PC-3 (cell line): Measurements from ENCODE around the gene RCN1. TPM values are rescaled to one million over a fixed set of nuclear protein-coding genes. Genes with fewer than 3 reads are reported as not detected.

Source experiments
- ATAC-seq: fragments of 200-7000 bp; cut with Tn5 transposase; 2 replicates; pipeline ENCODE4 v1.9.1; 2020; ENCODE audit warnings: mild to moderate bottlenecking, moderate library complexity
- BruUV-seq: library from RNA; stranded (reverse); fragments of 400-500 nt; replicated peaks from 2 replicates; lab custom pipeline; 2021; lab: Mats Ljungman, UMichigan
- CTCF ChIA-PET: fragments of 300-600 bp; sonication (Branson Sonifier 250); formaldehyde crosslinking; loops from one replicate; lab custom pipeline; 2022; ENCODE audit warnings: antibody characterized with exemption; lab: Charles Lee
- POLR2A ChIA-PET: fragments of 300-600 bp; sonication (Branson Sonifier 250); formaldehyde crosslinking; loops from one replicate; lab custom pipeline; 2022; ENCODE audit warnings: antibody characterized with exemption; ENCODE audit not compliant: unreplicated experiment; lab: Charles Lee
- DNase-seq: peaks from one replicate; pipeline ENCODE4 v3.0.0-alpha.2; 2015
- H2AFZ ChIP-seq: fragments of 300-600 bp; sonication (generic); 2 replicates; pipeline ENCODE4 v1.6.0; 2016; ENCODE audit warnings: antibody characterized with exemption, low read length
- H3F3A ChIP-seq: fragments of 300-600 bp; sonication (generic); one replicate; pipeline ENCODE4 v1.6.0; 2017; ENCODE audit warnings: antibody characterized with exemption, low read length, control low read depth, mild to moderate bottlenecking; ENCODE audit not compliant: unreplicated experiment
- H3K27ac ChIP-seq: fragments of 300-600 bp; sonication (generic); 2 replicates; pipeline ENCODE4 v1.5.1; 2016; ENCODE audit warnings: mild to moderate bottlenecking, low read length
- H3K27me3 ChIP-seq: fragments of 300-600 bp; sonication (generic); 2 replicates; pipeline ENCODE4 v1.6.1; 2016; ENCODE audit warnings: low read length, mixed read lengths
- H3K36me3 ChIP-seq: fragments of 300-600 bp; sonication (generic); 2 replicates; pipeline ENCODE4 v1.6.1; 2016; ENCODE audit warnings: low read depth, mixed run types, low read length, mixed read lengths
- H3K4me1 ChIP-seq: fragments of 300-600 bp; sonication (generic); 2 replicates; pipeline ENCODE4 v1.5.1; 2016; ENCODE audit warnings: low read length; ENCODE audit not compliant: insufficient read depth
- H3K4me2 ChIP-seq: fragments of 300-600 bp; sonication (generic); 2 replicates; pipeline ENCODE4 v1.6.0; 2016; ENCODE audit warnings: low read length
- H3K4me3 ChIP-seq: fragments of 300-600 bp; sonication (generic); 2 replicates; pipeline ENCODE4 v1.5.1; 2016; ENCODE audit warnings: mild to moderate bottlenecking, low read length, mixed read lengths
- H3K79me2 ChIP-seq: fragments of 300-600 bp; sonication (generic); 2 replicates; pipeline ENCODE4 v1.6.1; 2017; ENCODE audit warnings: low read length, mixed read lengths
- H3K9ac ChIP-seq: fragments of 300-600 bp; sonication (generic); 2 replicates; pipeline ENCODE4 v1.6.0; 2016; ENCODE audit warnings: mild to moderate bottlenecking, low read length
- H3K9me2 ChIP-seq: fragments of 300-600 bp; sonication (generic); replicated peaks from 2 replicates; pipeline ENCODE4 v1.6.1; 2016; ENCODE audit warnings: mixed run types, low read length, mixed read lengths
- H3K9me3 ChIP-seq: fragments of 300-600 bp; sonication (generic); 2 replicates; pipeline ENCODE4 v1.6.1; 2016; ENCODE audit warnings: low read length, mixed read lengths
- H4K20me1 ChIP-seq: fragments of 300-600 bp; sonication (generic); 2 replicates; pipeline ENCODE4 v1.6.1; 2016; ENCODE audit warnings: low read length, mixed read lengths
- EZH2 ChIP-seq: fragments of 300-600 bp; sonication (generic); IDR thresholded peaks from one replicate; pipeline ENCODE4 v1.6.1; 2017; ENCODE audit warnings: antibody characterized with exemption, mild to moderate bottlenecking, low read length; ENCODE audit not compliant: unreplicated experiment
- EZH2phosphoT487 ChIP-seq: fragments of 300-600 bp; sonication (generic); IDR thresholded peaks from 2 replicates; pipeline ENCODE4 v1.6.1; 2018; ENCODE audit warnings: mild to moderate bottlenecking, antibody characterized with exemption, low read length, borderline replicate concordance
- intact Hi-C: fragments of 100-400 bp; cut with micrococcal nuclease; formaldehyde crosslinking; loops from 2 replicates; pipeline ENCODE4 v1.9.0; 2023
- total RNA-seq: library from RNA; depleted of rRNA; stranded (reverse); fragments of >200 nt; gene quantifications from 2 replicates; pipeline ENCODE4 v1.2.3, GENCODE V29; 2014
- TF ChIP-seq, protein P1 (sequence below): fragments of 300-600 bp; sonication (generic); conservative IDR thresholded peaks from 2 replicates; pipeline ENCODE4 v1.5.1; 2017; ENCODE audit warnings: antibody characterized with exemption, low read depth, mild to moderate bottlenecking, low read length

The RCN1 gene
- total RNA-seq, 1 experiment from 2014 or later = 110 TPM

DNA sequence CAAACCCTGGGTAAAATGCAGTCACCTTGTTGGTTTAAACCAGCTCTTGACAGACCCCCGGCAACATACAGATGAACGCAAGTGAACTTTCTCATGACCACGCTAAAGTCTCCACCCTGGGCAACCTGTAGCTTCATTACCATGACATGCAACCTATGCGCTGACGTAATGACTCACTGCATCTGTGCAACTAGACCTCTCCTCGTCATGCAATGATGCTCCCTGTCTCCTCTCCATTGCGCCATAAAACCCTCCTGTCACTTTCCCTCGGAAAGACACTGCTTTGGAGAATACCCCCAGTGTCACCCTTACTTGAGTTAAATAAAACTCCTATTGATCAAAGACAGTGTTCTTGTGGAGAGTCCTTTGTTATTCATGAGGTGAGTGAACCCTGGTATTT lies 52.5 kb downstream of the RCN1 start:
- ATAC-seq (no peak), DNase-seq (no peak)
- ChIA-PET CTCF (no interaction called here), POLR2A (no interaction called here)
- no peak overlapping the region for H3K9ac ChIP-seq
- no peaks in the 10 kb centered on the region for H4K20me1 ChIP-seq
- no peak overlapping the region for H3K4me3 ChIP-seq
- intact Hi-C loops = no loop called here
- no peak overlapping the region for H3K4me2 ChIP-seq
- no peak overlapping the region for H2AFZ ChIP-seq
- BruUV-seq = no TSS peak
- no peaks in the 10 kb centered on the region for H3K27me3 ChIP-seq
- no peaks in the 10 kb centered on the region for H3K36me3 ChIP-seq
- no peaks in the 10 kb centered on the region for H3K9me3 ChIP-seq
- H3K79me2 ChIP-seq = no peaks in the 10 kb centered on the region
- no peak overlapping the region for H3K27ac ChIP-seq
- H3K9me2 ChIP-seq = no peaks in the 10 kb centered on the region
- no peaks in the 10 kb centered on the region for H3K4me1 ChIP-seq
- TF ChIP-seq, protein P1, sequence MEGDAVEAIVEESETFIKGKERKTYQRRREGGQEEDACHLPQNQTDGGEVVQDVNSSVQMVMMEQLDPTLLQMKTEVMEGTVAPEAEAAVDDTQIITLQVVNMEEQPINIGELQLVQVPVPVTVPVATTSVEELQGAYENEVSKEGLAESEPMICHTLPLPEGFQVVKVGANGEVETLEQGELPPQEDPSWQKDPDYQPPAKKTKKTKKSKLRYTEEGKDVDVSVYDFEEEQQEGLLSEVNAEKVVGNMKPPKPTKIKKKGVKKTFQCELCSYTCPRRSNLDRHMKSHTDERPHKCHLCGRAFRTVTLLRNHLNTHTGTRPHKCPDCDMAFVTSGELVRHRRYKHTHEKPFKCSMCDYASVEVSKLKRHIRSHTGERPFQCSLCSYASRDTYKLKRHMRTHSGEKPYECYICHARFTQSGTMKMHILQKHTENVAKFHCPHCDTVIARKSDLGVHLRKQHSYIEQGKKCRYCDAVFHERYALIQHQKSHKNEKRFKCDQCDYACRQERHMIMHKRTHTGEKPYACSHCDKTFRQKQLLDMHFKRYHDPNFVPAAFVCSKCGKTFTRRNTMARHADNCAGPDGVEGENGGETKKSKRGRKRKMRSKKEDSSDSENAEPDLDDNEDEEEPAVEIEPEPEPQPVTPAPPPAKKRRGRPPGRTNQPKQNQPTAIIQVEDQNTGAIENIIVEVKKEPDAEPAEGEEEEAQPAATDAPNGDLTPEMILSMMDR = no peak
- TF ChIP-seq EZH2 (no peak), EZH2phosphoT487 (no peak)
- no peaks in the 10 kb centered on the region for H3F3A ChIP-seq

DNA sequence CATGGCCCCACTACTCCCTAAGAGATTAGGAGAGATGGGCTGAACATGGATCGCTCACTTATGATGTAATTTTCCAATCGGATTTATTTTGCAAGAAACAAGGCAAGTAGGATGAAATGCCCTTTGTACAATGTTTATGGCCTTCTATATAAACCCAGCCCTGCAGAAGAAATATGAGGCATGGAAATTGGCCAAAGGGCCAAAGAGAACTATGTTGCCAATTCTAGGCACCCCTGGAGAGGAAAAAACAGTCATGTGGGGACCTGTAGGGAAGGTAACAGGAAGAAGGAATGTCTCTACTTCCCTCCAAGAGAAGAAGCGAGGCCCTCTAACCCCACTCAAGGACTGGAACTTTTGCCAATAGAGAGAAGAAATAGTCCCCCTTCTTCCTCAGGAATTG lies 54.4 kb downstream of the RCN1 start:
- Histone ChIP-seq H3F3A (no peaks in the 10 kb centered on the region), H2AFZ (no peak overlapping the region), H3K4me1 (no peaks in the 10 kb centered on the region), H3K9me2 (no peaks in the 10 kb centered on the region), H4K20me1 (no peaks in the 10 kb centered on the region), H3K79me2 (no peaks in the 10 kb centered on the region), H3K27me3 (no peaks in the 10 kb centered on the region), H3K4me2 (no peak overlapping the region), H3K27ac (no peak overlapping the region), H3K36me3 (no peaks in the 10 kb centered on the region), H3K4me3 (no peak overlapping the region), H3K9me3 (no peaks in the 10 kb centered on the region), H3K9ac (no peak overlapping the region)
- ATAC-seq (no peak), DNase-seq (no peak)
- no TSS peak for BruUV-seq
- intact Hi-C loops = no loop called here
- POLR2A ChIA-PET = no interaction called here
- TF ChIP-seq, protein P1 = no peak
- TF ChIP-seq EZH2 (no peak), EZH2phosphoT487 (no peak)
- CTCF ChIA-PET = no interaction called here

DNA sequence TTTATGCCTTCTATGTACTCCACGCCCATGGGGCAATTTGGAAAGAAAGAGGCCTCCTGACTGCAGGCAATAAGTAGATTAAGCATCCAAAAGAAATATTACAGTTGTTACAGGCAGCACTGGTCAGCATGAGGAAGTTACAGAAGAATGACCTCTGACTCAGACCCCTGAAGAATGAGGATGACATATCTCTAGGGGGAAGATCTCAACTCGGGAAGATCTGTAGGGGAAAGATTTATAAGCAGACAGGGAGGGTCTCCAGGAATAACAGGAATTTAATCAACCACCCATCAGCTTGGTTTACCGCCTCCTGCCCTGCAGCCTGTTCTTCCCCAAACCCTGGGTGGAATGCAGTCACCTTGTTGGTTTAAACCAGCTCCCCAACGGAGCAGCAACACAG lies 58.0 kb downstream of the RCN1 start:
- ATAC-seq (no peak), DNase-seq (no peak)
- H3K4me1 ChIP-seq = no peaks in the 10 kb centered on the region
- intact Hi-C loops = no loop called here
- H3K9me3 ChIP-seq = no peaks in the 10 kb centered on the region
- H2AFZ ChIP-seq = no peak overlapping the region
- BruUV-seq = no TSS peak
- no peaks in the 10 kb centered on the region for H3K27me3 ChIP-seq
- TF ChIP-seq, protein P1 = no peak
- TF ChIP-seq EZH2phosphoT487 (no peak), EZH2 (no peak)
- H4K20me1 ChIP-seq = no peaks in the 10 kb centered on the region
- H3K9me2 ChIP-seq = no peaks in the 10 kb centered on the region
- ChIA-PET POLR2A (no interaction called here), CTCF (no interaction called here)
- H3K79me2 ChIP-seq = no peaks in the 10 kb centered on the region
- no peaks in the 10 kb centered on the region for H3F3A ChIP-seq
- no peak overlapping the region for H3K9ac ChIP-seq
- no peaks in the 10 kb centered on the region for H3K36me3 ChIP-seq
- H3K4me2 ChIP-seq = no peak overlapping the region
- H3K4me3 ChIP-seq = no peak overlapping the region
- H3K27ac ChIP-seq = no peak overlapping the region
